Stimulated activated CD8-positive, alpha-beta memory T cell treated with anti-CD3 and anti-CD28 coated beads, Interleukin-7, amount 100 ng/mL, for 4 hours (primary cell): ENCODE data around the gene CTCFL.

Source experiments
- DNase-seq, 2 donors: peaks; one replicate each; pipeline ENCODE4 v3.0.0-alpha.2; 2020; ENCODE audit warnings: low read depth in 2 of 2

The CTCFL gene

DNA sequence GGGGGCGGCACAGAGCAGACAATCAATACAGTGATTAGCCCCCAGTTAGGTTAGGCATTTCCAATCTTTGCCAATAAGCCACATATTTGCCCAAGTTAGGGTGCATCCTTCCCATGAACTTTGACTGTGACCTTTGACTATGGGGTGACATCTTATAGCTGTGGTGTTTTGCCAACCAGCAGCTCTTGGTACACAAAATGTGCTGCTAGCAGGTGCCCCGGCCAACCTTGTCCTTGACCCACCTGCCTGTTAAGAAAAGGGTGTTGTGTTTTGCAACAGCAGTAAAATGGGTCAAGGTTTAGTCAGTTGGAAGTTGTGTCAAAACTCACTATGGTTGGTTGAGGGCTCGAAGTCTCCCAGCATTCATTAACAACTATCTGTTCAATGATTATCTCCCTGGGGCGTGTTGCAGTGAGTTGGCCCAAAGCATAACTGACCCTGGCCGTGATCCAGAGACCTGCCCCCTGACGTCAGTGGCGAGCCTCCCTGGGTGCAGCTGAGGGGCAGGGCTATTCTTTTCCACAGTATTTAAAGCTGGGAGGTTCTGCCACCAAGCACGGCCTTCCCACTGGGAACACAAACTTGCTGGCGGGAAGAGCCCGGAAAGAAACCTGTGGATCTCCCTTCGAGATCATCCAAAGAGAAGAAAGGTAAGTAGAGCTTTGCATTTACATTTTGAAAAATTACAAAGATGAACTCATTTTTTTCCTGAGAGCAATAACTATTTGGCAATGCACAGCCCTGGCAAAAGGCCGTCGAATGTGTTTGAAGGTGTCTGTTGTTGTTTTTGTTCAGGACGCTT, 35.8 kb upstream of the CTCFL start, which contains the start of gene PCK1:
Gene PCK1 (plus strand): TSS at position 557 of the 802 bp plus-strand sequence. CDS start 302 bp downstream, outside the sequence.
- no peak for DNase-seq

DNA sequence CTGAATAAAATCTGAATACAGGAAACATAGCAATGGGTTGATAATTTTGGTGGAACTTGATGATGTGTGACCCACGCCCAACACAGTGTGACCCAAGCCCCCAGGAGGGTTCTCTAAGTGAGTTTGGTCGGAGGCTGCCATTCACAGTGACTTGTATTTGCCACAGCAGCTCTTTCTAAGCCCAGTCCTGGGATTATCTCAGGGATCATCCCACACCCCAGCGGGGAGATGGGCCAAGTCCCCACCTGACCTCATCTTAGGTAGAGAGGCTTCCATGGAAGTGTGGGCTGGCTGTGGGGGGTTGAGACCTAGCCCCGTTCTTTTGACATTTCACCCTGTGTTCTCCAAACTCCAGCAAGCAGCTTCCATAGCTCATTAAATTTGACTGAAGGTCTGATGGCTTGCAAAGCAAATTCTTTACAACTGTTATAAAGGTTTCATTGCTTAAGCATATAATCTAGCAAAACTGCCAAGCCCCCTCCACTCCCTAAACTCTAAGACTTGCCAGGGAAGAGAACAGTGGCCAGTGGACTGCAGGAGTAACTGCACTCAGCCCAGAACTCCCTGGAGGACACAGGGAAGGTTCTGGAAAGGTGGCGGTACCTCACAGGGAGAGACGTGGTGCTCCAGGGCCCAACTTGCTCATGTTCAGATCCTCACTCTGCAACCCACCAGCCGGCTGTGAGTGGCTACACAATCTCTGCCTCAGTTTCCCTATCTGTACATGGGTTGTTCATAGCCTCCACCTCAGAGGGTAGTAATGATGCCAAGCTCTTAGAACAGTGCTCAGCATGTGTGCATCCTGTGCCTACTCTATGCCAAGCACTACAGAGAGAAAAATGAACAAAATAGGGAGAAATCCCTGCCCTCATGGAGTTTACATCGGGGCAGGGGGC, 35.0 kb upstream of the CTCFL start:
- DNase-seq: no peak

DNA sequence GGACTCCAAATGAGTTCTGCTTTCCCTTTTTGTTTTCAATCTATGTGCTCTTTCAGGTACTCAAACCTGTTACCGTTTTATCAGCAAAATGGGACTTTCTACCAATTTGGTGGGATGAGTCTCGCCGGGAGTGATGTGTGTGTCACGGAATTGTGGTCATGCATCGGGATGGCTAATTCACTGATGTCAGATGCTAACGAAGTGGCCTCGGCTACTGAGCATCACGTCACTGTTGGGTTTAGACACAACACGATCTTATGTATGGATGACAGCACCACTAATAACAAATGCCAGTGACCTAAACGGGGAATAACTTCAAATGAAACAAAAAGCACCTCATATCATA, 34.3 kb upstream of the CTCFL start:
- no peak for DNase-seq

DNA sequence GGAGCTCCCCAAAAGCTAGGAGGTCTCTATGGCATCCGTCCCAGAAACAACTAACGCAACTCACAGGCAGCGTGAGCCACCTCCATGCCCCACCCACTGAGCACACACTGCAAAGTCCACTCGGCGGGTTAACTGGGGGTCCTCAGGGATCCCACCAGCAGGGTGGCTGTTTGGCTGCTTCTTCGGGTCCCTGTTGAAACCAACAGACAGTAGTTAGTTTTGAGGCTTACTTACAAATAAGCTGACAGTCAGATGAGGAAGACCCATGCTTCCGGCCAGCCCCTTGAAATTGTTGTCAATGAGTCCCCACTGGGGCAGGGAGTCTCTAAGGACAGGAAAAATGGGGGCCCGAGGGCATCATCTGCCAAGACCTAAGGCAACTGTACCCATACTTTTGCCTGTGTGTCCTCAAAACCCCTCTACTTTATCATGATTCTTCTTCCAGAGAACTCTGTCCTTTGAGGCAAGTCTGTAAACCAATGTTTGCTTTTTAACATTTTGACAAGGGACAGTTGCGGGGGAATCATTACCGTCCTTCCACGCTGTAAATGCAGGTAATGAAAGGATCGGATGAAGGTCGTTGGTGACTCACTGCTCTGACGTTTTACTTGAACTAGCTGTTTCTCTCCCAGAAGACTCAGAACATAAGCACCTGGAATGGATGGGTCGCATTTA, 33.8 kb upstream of the CTCFL start:
- no peak for DNase-seq

DNA sequence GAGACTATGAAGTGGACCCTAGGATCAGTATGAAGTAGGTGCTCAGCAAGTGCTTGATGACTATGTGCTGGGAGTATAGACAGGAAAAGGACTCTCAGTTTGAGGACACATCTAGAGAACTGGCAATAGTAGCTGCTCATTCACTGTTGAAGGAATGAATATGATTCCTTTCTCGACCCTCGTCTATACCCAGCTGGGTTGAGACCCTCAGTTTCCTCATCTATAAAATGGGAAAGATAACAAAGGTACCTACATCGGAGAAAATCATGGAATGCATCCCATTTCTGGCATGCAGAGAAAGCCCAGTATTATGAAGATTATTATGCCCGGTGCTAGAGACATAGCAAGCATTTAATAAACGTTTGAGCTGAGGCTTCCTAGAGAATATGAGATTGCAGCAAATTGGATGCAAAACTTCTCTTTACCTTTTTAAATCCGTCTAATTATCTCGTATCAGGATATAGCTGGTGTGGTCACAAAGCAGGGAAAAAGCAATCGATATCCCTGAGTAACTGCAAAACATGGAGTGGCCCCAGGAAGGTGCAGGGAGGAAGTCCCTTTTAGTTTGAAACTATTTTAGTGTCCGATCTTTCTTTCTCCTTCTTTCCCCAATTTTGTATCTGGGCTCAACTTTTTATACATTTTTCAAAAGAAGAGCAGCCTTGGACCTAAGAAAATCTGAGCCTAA, 33.1 kb upstream of the CTCFL start:
- DNase-seq: no peak

DNA sequence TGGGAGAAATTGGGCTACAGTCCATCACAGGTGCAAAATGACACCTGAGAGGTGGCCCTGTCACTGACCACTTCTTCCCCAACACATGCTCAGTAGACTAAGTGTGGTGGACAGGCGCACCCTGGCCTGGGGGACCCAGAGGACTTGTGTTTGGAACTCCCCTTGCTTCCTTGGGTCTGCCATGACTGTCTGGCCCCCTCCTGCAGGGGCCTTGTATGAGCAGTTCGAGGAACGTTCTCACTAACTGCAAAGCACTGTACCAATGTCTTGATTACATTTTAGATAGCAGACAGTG, 32.0 kb upstream of the CTCFL start:
- no peak for DNase-seq

DNA sequence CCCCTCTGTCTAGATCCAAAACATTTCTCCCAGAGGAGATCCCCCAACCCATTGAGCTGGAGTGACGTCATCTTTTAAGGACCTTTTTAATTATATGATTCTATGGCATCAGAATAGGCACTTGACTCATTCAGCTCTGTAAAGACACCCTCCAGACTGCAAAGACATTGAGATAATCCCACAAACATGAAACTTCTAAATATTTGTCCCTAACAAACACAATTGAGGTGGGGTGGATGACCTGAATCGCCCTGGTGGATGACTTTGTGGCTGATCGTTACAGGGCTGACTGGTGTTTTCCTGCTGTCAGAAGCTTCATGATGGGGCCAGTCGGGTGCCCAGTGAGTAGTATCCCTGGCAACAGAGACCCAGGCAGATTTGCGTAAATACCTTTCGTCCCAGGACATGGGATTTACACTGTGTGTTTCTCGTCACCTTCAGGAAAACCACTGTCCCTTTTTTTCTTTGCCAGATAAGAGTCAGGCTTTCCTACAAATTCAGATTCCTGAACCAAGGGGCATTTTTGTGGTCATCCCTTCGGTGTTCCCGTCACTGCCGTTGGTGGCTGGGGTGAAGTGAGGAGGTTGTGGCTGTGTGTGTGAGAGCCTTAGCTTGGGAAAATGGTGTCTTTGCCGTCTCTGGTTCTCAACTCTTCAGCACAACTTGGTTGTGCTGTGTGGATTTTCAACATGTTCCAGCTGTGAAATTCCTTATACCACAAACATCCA, 30.7 kb upstream of the CTCFL start:
- no peak for DNase-seq

DNA sequence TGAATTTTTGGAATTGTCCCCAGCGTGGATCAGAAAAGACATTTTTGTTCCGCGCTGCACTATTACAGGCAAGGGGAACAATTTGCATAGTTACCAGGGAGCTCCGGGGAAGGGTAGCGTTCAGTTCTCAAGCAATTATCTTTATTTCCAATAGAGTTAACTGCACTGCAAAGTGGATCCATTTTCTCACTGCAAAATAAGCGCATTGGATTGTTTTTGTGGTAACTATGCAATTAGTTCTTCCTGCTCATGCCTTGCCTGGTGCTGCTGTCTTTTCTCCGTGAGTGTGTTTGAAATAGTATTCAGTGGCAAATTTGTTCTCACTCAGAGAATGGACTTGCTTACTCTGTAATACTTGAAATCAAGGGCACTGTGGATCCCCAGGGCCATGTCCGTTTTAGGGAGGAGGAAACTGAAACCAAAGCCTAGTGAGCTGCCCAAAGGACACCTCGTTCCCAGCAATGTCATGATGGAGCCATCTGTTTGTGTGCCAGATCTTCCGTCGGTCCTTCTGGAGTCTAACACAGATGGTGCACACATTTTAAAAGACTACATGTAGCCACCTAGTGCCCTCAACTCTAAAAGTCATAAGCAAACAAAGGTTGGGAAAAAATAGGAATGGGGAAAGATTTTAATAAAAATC, 28.6 kb upstream of the CTCFL start:
- DNase-seq: no peak

DNA sequence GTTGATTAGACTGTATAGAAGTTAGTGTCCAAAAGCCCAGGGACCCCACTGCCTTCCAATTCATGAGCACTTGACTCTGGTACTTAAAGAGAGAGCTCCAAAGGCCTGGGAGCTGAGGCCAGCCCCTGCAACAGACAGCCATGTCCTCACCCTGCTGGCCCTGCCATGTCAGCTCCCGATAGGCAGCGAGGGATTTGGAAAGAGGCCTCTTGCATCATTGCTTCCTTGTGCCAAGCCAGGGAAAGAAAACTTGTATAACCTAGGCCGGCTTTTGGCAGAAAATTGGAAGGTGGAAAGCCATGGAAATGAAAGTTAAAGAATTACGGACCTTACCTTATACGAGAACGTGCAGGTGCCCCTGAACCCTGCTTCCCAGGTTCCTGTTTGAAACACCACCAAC, 27.5 kb upstream of the CTCFL start:
- DNase-seq: no peak

DNA sequence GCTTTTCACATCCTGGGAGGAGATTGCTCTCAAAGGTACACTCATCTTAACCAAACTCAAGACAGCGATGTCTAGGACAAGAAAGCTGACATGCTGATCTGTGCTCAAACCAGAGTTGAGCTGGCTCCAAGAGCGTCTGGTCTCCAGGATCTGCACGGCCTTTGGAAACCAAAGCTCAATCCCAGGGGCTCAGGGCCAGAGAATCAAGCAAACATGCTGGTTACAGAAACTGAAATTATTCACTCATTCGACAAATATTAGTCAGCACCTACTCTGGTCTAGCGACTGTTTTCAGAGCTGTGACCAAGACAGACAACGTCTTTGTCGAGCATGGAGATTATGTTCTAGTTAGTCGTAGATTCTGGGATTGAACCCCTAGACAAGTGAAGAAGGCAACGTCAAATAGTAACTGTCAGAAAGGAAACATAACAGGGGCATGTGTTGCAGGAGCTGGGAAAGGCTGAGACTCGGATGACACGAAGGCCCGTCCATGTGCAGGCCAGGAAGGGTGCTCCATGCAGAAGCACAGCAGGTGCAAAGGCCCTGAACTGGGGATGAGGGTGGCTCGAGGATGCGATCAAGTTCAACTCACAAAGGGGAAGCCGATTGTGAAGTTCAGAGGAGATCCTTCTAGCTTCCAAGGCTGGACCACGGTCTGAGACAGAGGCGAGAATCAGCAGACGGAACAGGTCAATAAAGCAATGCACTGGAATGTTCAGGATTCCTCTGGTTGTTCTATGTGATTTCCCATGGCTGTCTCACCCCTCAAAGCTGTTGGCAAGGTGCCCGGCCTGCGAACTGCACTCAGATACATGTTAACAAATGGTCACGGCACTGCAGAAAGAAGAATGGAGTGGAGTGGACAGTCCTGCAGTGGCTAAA, 23.5 kb upstream of the CTCFL start:
- DNase-seq: no peak

DNA sequence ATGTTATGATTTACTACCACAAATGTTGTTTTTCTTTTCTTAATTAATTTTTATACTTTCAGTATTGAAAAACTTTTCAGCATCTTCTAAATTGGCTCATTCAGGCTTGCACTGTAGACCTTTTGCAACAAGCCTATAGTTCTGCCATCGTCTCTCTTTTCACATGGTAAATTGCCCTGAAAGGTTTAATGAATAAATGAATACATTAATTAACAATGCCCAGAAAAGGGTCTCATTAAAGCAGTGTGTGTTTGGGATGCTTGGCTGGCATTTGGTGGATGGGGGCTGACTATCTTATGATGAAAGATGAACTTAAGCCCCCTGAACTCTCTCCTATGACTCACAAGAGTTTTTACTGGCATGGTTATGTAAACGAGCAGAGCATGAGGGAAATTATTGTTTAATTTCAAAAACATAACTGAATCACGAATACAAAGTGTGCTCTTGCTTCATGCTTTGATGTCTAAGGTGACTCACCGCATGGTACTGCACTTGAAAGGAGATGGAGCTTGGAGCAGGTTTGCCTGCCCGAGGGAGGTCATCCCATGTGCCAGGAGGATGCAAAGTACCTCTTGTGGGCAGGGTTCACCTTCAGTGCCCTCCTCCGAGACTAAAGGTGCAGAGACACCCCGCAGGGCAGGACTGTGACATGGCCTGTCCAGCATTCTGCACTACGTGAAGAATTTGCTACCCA, 22.2 kb upstream of the CTCFL start:
- no peak for DNase-seq

DNA sequence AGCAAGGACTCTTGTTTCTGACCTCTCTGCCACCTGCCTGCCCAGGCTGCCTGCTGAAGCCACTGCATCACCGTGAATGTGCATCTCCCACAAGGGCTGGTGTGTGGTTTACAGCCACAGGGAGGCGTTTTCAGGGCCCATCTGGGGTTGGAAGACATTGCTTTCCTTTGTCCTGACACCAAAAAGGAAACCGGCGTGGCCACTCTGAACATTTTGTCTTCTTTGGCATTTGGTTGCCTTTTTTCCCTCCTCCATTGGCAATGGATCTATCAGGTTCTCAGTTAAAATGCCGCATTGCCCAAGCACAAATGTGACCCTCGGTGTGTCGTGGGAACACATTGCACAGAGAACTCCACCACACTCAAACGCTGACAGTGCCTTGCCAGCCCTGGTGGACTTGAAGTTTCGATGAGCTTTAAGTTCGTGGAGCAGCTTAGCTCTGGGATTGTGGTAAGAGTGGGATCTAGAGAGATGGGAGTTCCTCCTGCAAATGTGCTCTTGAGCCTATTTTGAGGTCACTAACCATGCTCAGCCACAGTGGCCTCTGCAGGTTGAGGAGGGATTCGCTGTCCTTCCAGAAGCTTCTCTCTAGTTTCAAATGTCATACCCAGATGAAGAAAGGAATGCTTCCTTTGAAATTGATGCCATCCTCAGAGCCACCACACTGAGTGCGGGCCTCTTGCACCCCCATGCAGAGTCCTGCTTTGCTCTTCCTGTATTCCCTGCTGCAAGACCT, 21.2 kb upstream of the CTCFL start:
- DNase-seq: no peak

DNA sequence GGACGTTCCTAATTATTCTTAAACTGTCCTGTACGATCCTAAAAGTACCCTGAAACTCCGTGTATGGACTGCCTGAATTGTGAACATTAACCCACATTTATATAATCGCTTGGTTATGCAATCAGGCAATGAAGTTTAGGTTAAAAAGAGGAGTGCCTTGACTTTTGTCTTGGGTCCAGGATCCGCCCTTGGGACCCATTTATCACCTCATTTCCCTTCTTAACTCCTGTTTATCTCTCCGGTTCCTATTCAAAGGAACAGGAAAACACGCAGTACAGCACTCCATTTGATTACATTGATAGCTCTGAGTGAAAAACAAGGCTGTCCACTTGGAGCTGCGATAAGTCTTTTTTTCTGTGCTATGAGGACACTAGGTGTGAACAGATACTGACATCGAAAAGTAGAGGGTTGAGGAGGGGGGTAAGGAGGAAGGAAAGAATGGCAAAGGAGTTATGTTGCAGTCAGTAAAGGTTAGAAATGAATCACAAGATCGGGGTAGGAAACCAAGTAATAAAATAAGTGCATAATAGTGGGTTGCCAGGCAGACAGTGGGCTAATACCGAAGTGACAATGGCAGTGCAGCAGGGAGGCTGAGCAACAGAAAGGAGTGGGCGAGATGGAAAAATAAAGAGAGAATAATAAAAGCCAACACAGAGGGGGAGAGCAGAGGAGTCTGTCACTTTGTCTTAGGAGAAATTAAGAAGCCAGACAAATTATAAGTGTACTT, 20.1 kb upstream of the CTCFL start:
- DNase-seq: no peak

DNA sequence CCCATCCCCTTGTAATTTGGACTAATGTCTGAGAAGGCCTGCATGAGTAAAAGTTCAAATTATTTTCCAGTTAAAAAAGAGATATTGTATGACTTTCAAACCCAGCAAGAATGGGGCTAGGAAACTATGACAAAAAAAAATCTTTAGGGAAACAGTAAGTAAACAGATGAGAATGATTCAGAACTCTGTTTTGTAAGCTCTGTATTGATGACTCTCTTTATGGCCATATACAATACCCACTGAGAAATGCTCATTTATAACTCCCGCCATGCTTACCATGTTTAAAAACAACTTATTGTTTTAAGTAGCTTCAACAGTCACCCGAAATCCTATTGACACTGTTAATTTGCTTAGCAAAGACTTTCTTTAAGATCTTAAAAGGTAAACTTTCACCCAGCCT, 18.8 kb upstream of the CTCFL start:
- DNase-seq: no peak

DNA sequence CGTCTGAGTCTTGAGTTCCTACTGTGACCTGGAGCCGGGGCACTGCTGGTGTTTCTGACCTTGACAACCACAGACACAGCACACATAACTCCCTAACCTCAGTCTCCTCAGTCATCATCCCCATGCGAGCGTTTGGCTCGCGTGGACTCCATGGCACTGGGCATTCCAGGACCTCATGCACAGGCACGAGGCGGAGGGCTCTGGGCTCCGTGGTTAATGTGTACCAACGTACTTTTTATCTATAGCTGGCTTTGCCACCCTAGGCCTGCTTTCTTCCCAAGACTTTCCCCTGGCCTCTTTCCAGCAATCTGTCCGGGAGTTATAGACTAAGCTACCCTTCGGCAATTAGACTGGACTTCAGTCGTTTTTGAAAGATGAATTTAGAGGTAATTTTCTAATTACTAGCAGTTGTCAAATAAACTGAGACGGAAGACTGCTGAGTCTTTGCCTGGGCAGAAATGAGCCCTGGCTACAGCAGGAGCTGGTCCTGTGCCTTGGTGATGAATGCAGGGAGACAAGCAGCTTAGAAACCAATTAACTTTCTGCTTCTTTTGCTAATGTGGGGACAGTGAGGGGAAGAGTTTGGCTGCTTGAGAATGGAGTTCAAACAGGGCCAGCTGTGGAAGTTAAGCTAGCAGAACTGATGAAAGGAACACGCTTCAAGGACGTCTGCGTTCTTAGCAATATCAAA, 16.1 kb upstream of the CTCFL start:
- no peak for DNase-seq

DNA sequence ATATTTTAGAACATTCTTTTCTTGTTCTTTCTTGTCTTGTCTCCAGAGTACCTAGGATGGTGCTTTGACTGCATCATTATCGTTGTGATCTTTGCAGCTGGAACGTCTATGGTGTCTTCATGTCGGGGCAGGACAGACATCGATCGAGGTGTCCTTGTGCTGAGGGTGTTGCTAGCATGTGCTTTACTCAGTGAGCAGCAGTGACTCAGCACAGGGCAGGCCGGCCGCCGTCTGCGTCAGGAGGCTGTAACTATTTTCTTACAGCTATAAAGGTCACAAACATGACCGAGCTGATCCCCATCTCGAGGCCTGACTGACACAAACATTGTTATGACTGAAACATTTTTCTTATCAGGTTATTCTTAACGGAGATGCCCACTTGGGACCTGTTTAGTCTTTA, 14.9 kb upstream of the CTCFL start:
- DNase-seq: no peak

DNA sequence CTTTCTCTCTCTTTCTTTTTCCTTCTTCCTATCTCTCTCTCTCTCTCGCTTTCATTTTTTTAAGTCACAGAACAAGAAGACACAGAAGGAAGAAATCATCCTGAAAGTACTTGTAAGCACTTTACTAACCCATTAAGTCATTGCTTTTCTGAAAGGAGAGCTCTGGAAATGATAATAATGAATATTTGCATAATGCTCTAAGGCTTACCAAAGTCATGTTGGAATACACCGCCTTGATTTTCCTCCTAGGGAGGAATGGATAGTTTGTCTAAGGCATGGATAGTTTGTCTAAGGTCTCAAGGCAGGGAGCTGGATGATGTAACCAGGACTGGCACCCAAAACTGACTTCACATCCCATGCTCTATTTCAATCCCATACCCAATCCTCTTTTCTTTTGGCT, 12.9 kb upstream of the CTCFL start:
- DNase-seq: no peak
